Stimulated activated naive CD4-positive, alpha-beta T cell (primary cell): Measurements from ENCODE around the gene PDZD7.
"Not testable (repeated sequence)": the region's sequence is repeated elsewhere in the genome, so short reads cannot be mapped to it uniquely, and the experiment has no call there.

Experiments
- DNase-seq, 6 experiments: peaks; one replicate each; lab custom pipeline; 2025; lab: John Stamatoyannopoulos, UW

PDZD7 gene

GRCh38 chr10:100982916-100983830 lies 47.8 kb downstream of the PDZD7 start:
- DNase-seq, result no peak

GRCh38 chr10:100981178-100981772 lies 49.7 kb downstream of the PDZD7 start:
- no peak for DNase-seq

- no peak for DNase-seq
Observed at GRCh38 chr10:100980711-100981110, 50.2 kb downstream of the PDZD7 start.

- DNase-seq, result no peak
Observed at GRCh38 chr10:100980311-100980710, 50.6 kb downstream of the PDZD7 start.

- no peak for DNase-seq
Observed at GRCh38 chr10:100979791-100980272, 51.1 kb downstream of the PDZD7 start.

GRCh38 chr10:100978901-100979195 lies 52.1 kb downstream of the PDZD7 start:
- DNase-seq, result no peak

GRCh38 chr10:100978121-100978900 lies 52.6 kb downstream of the PDZD7 start:
- no peak for DNase-seq

GRCh38 chr10:100977436-100977835 lies 53.5 kb downstream of the PDZD7 start:
- DNase-seq, result no peak

- no peak for DNase-seq
Observed at GRCh38 chr10:100976906-100977305, 54.0 kb downstream of the PDZD7 start.

GRCh38 chr10:100975397-100975796 lies 55.5 kb downstream of the PDZD7 start:
- not testable (repeated sequence) for DNase-seq

- DNase-seq, result no peak
Observed at GRCh38 chr10:100972904-100973535, 57.9 kb downstream of the PDZD7 start.

GRCh38 chr10:100972115-100972903 lies 58.6 kb downstream of the PDZD7 start:
- no peak for DNase-seq

GRCh38 chr10:100970914-100971811 lies 59.8 kb downstream of the PDZD7 start:
- no peak for DNase-seq

- peak in 5 of 6 experiments; percentile 10 to 31 (median 21) for DNase-seq
Observed at GRCh38 chr10:100970076-100970913, 60.6 kb downstream of the PDZD7 start.

GRCh38 chr10:100969187-100970075 lies 61.5 kb downstream of the PDZD7 start, which contains the start of gene SEMA4G:
SEMA4G (plus strand) TSS chr10:100969504; CDS start chr10:100972913, 3,409 bp downstream.
- DNase-seq, result peak in 5 of 6 experiments; percentile 29 to 64 (median 45)

- DNase-seq, result no peak
Observed at GRCh38 chr10:100968863-100969186, 62.1 kb downstream of the PDZD7 start.

GRCh38 chr10:100968062-100968736 lies 62.7 kb downstream of the PDZD7 start:
- no peak for DNase-seq

GRCh38 chr10:100967332-100967731 lies 63.6 kb downstream of the PDZD7 start:
- no peak for DNase-seq
